ENCODE results near the gene MRTFB. TPM values are rescaled to one million over a fixed set of nuclear protein-coding genes. Genes with fewer than 3 reads are reported as not detected.

The MRTFB gene
- total RNA-seq, 6 experiments from 2014 or later, result 15.7 to 23.9 (median 18.6) TPM

- no peak for DNase-seq
- 48% methylated on average over 7 of the region's 7 CpGs for WGBS (ENCODE audit: insufficient coverage, low coverage, low lambda C conversion rate, missing lambda C conversion rate)
- Histone ChIP-seq H3K36me3 (no peaks in the 10 kb centered on the region), H3K4me3 (no peak overlapping the region), H3K4me1 (peaks cover 0 to 49% (median 19%) of the 10 kb centered on the region in 4 donors), H3K9me3 (no peaks in the 10 kb centered on the region), H3K27ac (no peak overlapping the region), H3K27me3 (no peaks in the 10 kb centered on the region)
- intact Hi-C loops (cut with DNase I), result no loop called here
- no peak for TF ChIP-seq CTCF (IDR thresholded peaks at IDR 0.05)
- TF ChIP-seq POLR2A (IDR thresholded peaks at IDR 0.05), result no peak
- ATAC-seq, result no peak
These were observed 38.1 kb downstream of the MRTFB start for GRCh38 chr16:14109077-14109775.

GRCh38 chr16:14109782-14110727 lies 38.9 kb downstream of the MRTFB start:
- no peaks in the 10 kb centered on the region for H3K36me3 ChIP-seq
- H3K27ac ChIP-seq, result no peak overlapping the region
- ATAC-seq (no peak), DNase-seq (no peak)
- peaks cover 0 to 49% (median 19%) of the 10 kb centered on the region in 4 donors for H3K4me1 ChIP-seq
- intact Hi-C loops (cut with DNase I), result no loop called here
- H3K27me3 ChIP-seq, result no peaks in the 10 kb centered on the region
- no peak overlapping the region for H3K4me3 ChIP-seq
- TF ChIP-seq POLR2A (IDR thresholded peaks at IDR 0.05) (no peak), CTCF (IDR thresholded peaks at IDR 0.05) (no peak)
- H3K9me3 ChIP-seq, result no peaks in the 10 kb centered on the region
- WGBS (ENCODE audit: insufficient coverage, low coverage, low lambda C conversion rate, missing lambda C conversion rate), result 93% methylated on average over 3 of the region's 3 CpGs

- intact Hi-C loops (cut with DNase I), result no loop called here
- no peaks in the 10 kb centered on the region for H3K36me3 ChIP-seq
- 91% methylated on average over 6 of the region's 6 CpGs for WGBS (ENCODE audit: insufficient coverage, low coverage, low lambda C conversion rate, missing lambda C conversion rate)
- ATAC-seq (no peak), DNase-seq (no peak)
- no peak overlapping the region for H3K4me3 ChIP-seq
- TF ChIP-seq POLR2A (IDR thresholded peaks at IDR 0.05) (no peak), CTCF (IDR thresholded peaks at IDR 0.05) (no peak)
- H3K27ac ChIP-seq, result no peak overlapping the region
- no peaks in the 10 kb centered on the region for H3K27me3 ChIP-seq
- no peaks in the 10 kb centered on the region for H3K9me3 ChIP-seq
- peaks cover 0 to 43% (median 16%) of the 10 kb centered on the region in 4 donors for H3K4me1 ChIP-seq
These were observed 39.7 kb downstream of the MRTFB start for GRCh38 chr16:14110728-14111251.

GRCh38 chr16:14111713-14112538 lies 40.8 kb downstream of the MRTFB start:
- H3K36me3 ChIP-seq, result no peaks in the 10 kb centered on the region
- no peaks in the 10 kb centered on the region for H3K9me3 ChIP-seq
- H3K4me1 ChIP-seq, result peaks cover 0 to 34% (median 12%) of the 10 kb centered on the region in 4 donors
- intact Hi-C loops (cut with DNase I), result no loop called here
- 46% methylated on average over 8 of the region's 14 CpGs for WGBS (ENCODE audit: insufficient coverage, low coverage, low lambda C conversion rate, missing lambda C conversion rate)
- DNase-seq (peak; percentile 78 to 89 (median 82)), ATAC-seq (peak; percentile 88 to 93 (median 90))
- peak overlapping the region; percentile 77 to 88 (median 77) for H3K27ac ChIP-seq
- H3K4me3 ChIP-seq, result no peak overlapping the region
- TF ChIP-seq POLR2A (IDR thresholded peaks at IDR 0.05) (no peak), CTCF (IDR thresholded peaks at IDR 0.05) (no peak)
- H3K27me3 ChIP-seq, result no peaks in the 10 kb centered on the region
